GM23338 (cell line): ENCODE results near the gene EFCAB10. TPM values are rescaled to one million over a fixed set of nuclear protein-coding genes. Genes with fewer than 3 reads are reported as not detected.

ENCODE experiments used
- ATAC-seq: fragments of 200-7000 bp; cut with Tn5 transposase; 3 replicates; pipeline ENCODE4 v1.9.1; 2020
- DNase-seq: peaks from one replicate; pipeline ENCODE4 v3.0.0-alpha.2; 2015; ENCODE audit warnings: low spot score
- H2AFZ ChIP-seq: fragments of 200-600 bp; sonication (generic); 2 replicates; pipeline ENCODE4 v1.8.0; 2016; ENCODE audit warnings: antibody characterized with exemption, mild to moderate bottlenecking, moderate library complexity
- H3F3A ChIP-seq: fragments of 200-600 bp; sonication (generic); replicated peaks from 2 replicates; pipeline ENCODE4 v1.8.0; 2017; ENCODE audit warnings: antibody characterized with exemption, mixed run types, low read depth
- H3K27ac ChIP-seq: fragments of 200-600 bp; sonication (generic); 2 replicates; pipeline ENCODE4 v1.6.1; 2016; ENCODE audit warnings: low read depth
- H3K27me3 ChIP-seq: fragments of 200-600 bp; sonication (generic); 2 replicates; pipeline ENCODE4 v1.8.0; 2016; ENCODE audit warnings: mild to moderate bottlenecking, mixed run types, moderate library complexity; ENCODE audit not compliant: insufficient read depth
- H3K36me3 ChIP-seq: fragments of 200-600 bp; sonication (generic); 2 replicates; pipeline ENCODE4 v1.8.0; 2016; ENCODE audit warnings: mild to moderate bottlenecking; ENCODE audit not compliant: insufficient read depth
- H3K4me1 ChIP-seq: fragments of 200-600 bp; sonication (generic); 2 replicates; pipeline ENCODE4 v1.8.0; 2016; ENCODE audit warnings: mild to moderate bottlenecking, moderate library complexity; ENCODE audit not compliant: insufficient read depth
- H3K4me2 ChIP-seq: fragments of 200-600 bp; sonication (generic); 2 replicates; pipeline ENCODE4 v1.7.1; 2017; ENCODE audit warnings: mixed run types
- H3K4me3 ChIP-seq: fragments of 200-600 bp; sonication (generic); 2 replicates; pipeline ENCODE4 v1.6.1; 2016; ENCODE audit warnings: mixed run types
- H3K79me2 ChIP-seq: fragments of 200-600 bp; sonication (generic); replicated peaks from 2 replicates; pipeline ENCODE4 v1.8.0; 2017; ENCODE audit warnings: mild to moderate bottlenecking; ENCODE audit not compliant: insufficient read depth
- H3K9me2 ChIP-seq: fragments of 200-600 bp; sonication (generic); 2 replicates; pipeline ENCODE4 v1.8.0; 2017; ENCODE audit not compliant: insufficient read depth
- H4K20me1 ChIP-seq: fragments of 200-600 bp; sonication (generic); replicated peaks from 2 replicates; pipeline ENCODE4 v1.8.0; 2017; ENCODE audit warnings: mild to moderate bottlenecking; ENCODE audit not compliant: insufficient read depth
- H3K27ac Mint-ChIP-seq: 2 replicates; pipeline ENCODE4 v1.8.0; 2020; ENCODE audit warnings: inconsistent platforms, mild to moderate bottlenecking, moderate library complexity, mixed read lengths
- H3K27me3 Mint-ChIP-seq: 3 replicates; pipeline ENCODE4 v1.8.0; 2022; ENCODE audit warnings: low read depth, mild to moderate bottlenecking, moderate library complexity, mixed read lengths, inconsistent platforms; ENCODE audit not compliant: insufficient read depth, poor library complexity
- H3K36me3 Mint-ChIP-seq: 3 replicates; pipeline ENCODE4 v1.8.0; 2021; ENCODE audit warnings: low read depth, mild to moderate bottlenecking, inconsistent platforms, moderate library complexity, mixed read lengths
- H3K4me1 Mint-ChIP-seq: 3 replicates; pipeline ENCODE4 v1.8.0; 2020; ENCODE audit warnings: mild to moderate bottlenecking, inconsistent platforms, mixed read lengths
- H3K4me3 Mint-ChIP-seq: 3 replicates; pipeline ENCODE4 v1.8.0; 2021; ENCODE audit warnings: moderate library complexity, mild to moderate bottlenecking, inconsistent platforms, mixed read lengths
- H3K9me3 Mint-ChIP-seq: 3 replicates; pipeline ENCODE4 v1.8.0; 2020; ENCODE audit warnings: moderate library complexity, mild to moderate bottlenecking, inconsistent platforms, mixed read lengths
- CREB1 ChIP-seq: fragments of 250-450 bp; sonication (Bioruptor Pico); IDR thresholded peaks from 2 replicates; pipeline ENCODE4 v1.5.0; 2020; ENCODE audit warnings: low read depth, mild to moderate bottlenecking, moderate library complexity
- CTCF ChIP-seq, 2 experiments: fragments of 200-600 bp in 1 of 2; sonication (generic) in 1 of 2; conservative IDR thresholded peaks; 2 replicates each; pipeline versions ENCODE4 v1.5.1 to v1.6.1; 2016 to 2017; ENCODE audit warnings: antibody characterized with exemption in 2 of 2, low read depth in 2 of 2, mild to moderate bottlenecking in 2 of 2, moderate library complexity in 1 of 2
- EZH2 ChIP-seq: fragments of 200-600 bp; sonication (generic); IDR thresholded peaks from one replicate; pipeline ENCODE4 v1.8.0; 2017; ENCODE audit warnings: antibody characterized with exemption, mild to moderate bottlenecking, low read depth; ENCODE audit not compliant: unreplicated experiment
- EZH2phosphoT487 ChIP-seq: fragments of 200-600 bp; sonication (generic); IDR thresholded peaks from one replicate; pipeline ENCODE4 v1.8.1; 2018; ENCODE audit warnings: antibody characterized with exemption; ENCODE audit not compliant: unreplicated experiment
- JUNB ChIP-seq: IDR thresholded peaks from one replicate; pipeline ENCODE4 v1.6.1; 2016; ENCODE audit warnings: antibody characterized with exemption; ENCODE audit not compliant: unreplicated experiment
- REST ChIP-seq: IDR thresholded peaks from one replicate; pipeline ENCODE4 v1.6.1; 2018; ENCODE audit warnings: antibody characterized with exemption; ENCODE audit not compliant: unreplicated experiment
- STAT1 ChIP-seq: IDR thresholded peaks from one replicate; pipeline ENCODE4 v1.6.1; 2016; ENCODE audit warnings: antibody characterized with exemption; ENCODE audit not compliant: unreplicated experiment
- ZNF331 ChIP-seq: fragments of 250-450 bp; sonication (Bioruptor Pico); IDR thresholded peaks from 2 replicates; pipeline ENCODE4 v1.5.0; 2020; ENCODE audit warnings: low read depth, mild to moderate bottlenecking, moderate library complexity
- polyA plus RNA-seq: library from polyadenylated mRNA; unstranded; fragments of >200 nt; fragmentation: Nextera tagmentation; extraction: Ambion mirVana; gene quantifications from 2 replicates; pipeline ENCODE4 v1.2.1, GENCODE V29; 2016
- total RNA-seq: library from RNA; depleted of rRNA; stranded (reverse); fragments of >200 nt; shearing (Covaris generic); gene quantifications from 2 replicates; pipeline ENCODE4 v1.2.3, GENCODE V29; 2014

The EFCAB10 gene
- total and polyA plus RNA-seq, 2 experiments from 2014 or later, result 4.7 to 10.3 TPM

- no peak for TF ChIP-seq EZH2phosphoT487
- no peak for TF ChIP-seq EZH2
- no peak for TF ChIP-seq CREB1 (CRISPR knock-in tag)
- no peak for TF ChIP-seq STAT1
- TF ChIP-seq ZNF331 (CRISPR knock-in tag), result no peak
These were observed 33.1 kb upstream of the EFCAB10 start (continued) for GRCh38 chr7:105614341-105614840.

GRCh38 chr7:105613611-105614330, 32.5 kb upstream of the EFCAB10 start:
- H3K4me1 ChIP-seq, result peaks cover 14% of the 10 kb centered on the region; the same call in 1 of the 2 replicates
- H3K27me3 ChIP-seq, result no peaks in the 10 kb centered on the region
- H3K9me3 Mint-ChIP-seq, result no peaks in the 10 kb centered on the region
- H3K4me3 Mint-ChIP-seq, result no peak overlapping the region; the same call in 2 of the 3 replicates
- peaks cover 87% of the 10 kb centered on the region for H3K36me3 Mint-ChIP-seq
- 0 out of 2 replicates have a peak, but pooled peaks cover 15% of the 10 kb centered on the region for H4K20me1 ChIP-seq
- TF ChIP-seq CTCF (conservative IDR thresholded peaks at IDR 0.05; ENCODE audit: low read depth in 2 of 2) (0 out of 4 replicates have a peak, but pooled peaks of 1 of the 2 experiments have one; percentile 10), JUNB (no peak), CREB1 (CRISPR knock-in tag) (no peak), REST (no peak)
- H3K4me1 Mint-ChIP-seq, result peaks cover 46% of the 10 kb centered on the region
- no peak overlapping the region for H3K27ac ChIP-seq
- H3K4me2 ChIP-seq, result no peak overlapping the region
- DNase-seq (no peak), ATAC-seq (no peak)
- peaks cover 5% of the 10 kb centered on the region; the same call in 1 of the 2 replicates for H3F3A ChIP-seq
- H3K4me3 ChIP-seq, result no peak overlapping the region
- H3K27me3 Mint-ChIP-seq, result peaks cover 16% of the 10 kb centered on the region
- no peak overlapping the region for H3K27ac Mint-ChIP-seq
- no peaks in the 10 kb centered on the region for H3K79me2 ChIP-seq
- H3K36me3 ChIP-seq, result peaks cover 10% of the 10 kb centered on the region
- no peaks in the 10 kb centered on the region for H3K9me2 ChIP-seq
- H2AFZ ChIP-seq, result no peak overlapping the region
